ENCODE measurements around the gene FAM20C. TPM values are rescaled to one million over a fixed set of nuclear protein-coding genes. Genes with fewer than 3 reads are reported as not detected.

The FAM20C gene
- total and polyA plus RNA-seq, 9 donors, result 24.0 to 43.0 (median 37.2) TPM

GRCh38 chr7:166338-167060, 25.9 kb upstream of the FAM20C start:
- Histone ChIP-seq H3K9me3 (replicated peaks; ENCODE audit: control insufficient read depth, low read depth, low read length) (no peaks in the 10 kb centered on the region), H3K36me3 (ENCODE audit: control insufficient read depth, insufficient read depth, low read length) (no peaks in the 10 kb centered on the region), H3K4me1 (ENCODE audit: control insufficient read depth, insufficient read depth, low read length) (peaks cover 50% of the 10 kb centered on the region), H3K27me3 (ENCODE audit: control insufficient read depth, insufficient read depth, low read length) (peaks cover 5% of the 10 kb centered on the region), H3K27ac (ENCODE audit: low read length) (peak overlapping the region; percentile 17), H3K4me3 (ENCODE audit: low read length) (no peak overlapping the region)
- WGBS (ENCODE audit: insufficient coverage), result 54% methylated on average over 17 of the region's 18 CpGs
- peak; percentile 79 for DNase-seq

- H3K27ac ChIP-seq (ENCODE audit: low read length), result no peak overlapping the region
- no peak overlapping the region for H3K4me3 ChIP-seq (ENCODE audit: low read length)
- peaks cover 44% of the 10 kb centered on the region for H3K4me1 ChIP-seq (ENCODE audit: control insufficient read depth, insufficient read depth, low read length)
- no peak for DNase-seq
- H3K9me3 ChIP-seq (replicated peaks; ENCODE audit: control insufficient read depth, low read depth, low read length), result no peaks in the 10 kb centered on the region
- H3K27me3 ChIP-seq (ENCODE audit: control insufficient read depth, insufficient read depth, low read length), result peaks cover 5% of the 10 kb centered on the region
- H3K36me3 ChIP-seq (ENCODE audit: control insufficient read depth, insufficient read depth, low read length), result no peaks in the 10 kb centered on the region
- 51% methylated on average over 19 of the region's 25 CpGs for WGBS (ENCODE audit: insufficient coverage)
Observed at GRCh38 chr7:167090-167855, 25.1 kb upstream of the FAM20C start.

- Histone ChIP-seq H3K36me3 (ENCODE audit: control insufficient read depth, insufficient read depth, low read length) (no peaks in the 10 kb centered on the region), H3K27ac (ENCODE audit: low read length) (no peak overlapping the region), H3K4me1 (ENCODE audit: control insufficient read depth, insufficient read depth, low read length) (peaks cover 38% of the 10 kb centered on the region), H3K27me3 (ENCODE audit: control insufficient read depth, insufficient read depth, low read length) (peaks cover 5% of the 10 kb centered on the region), H3K4me3 (ENCODE audit: low read length) (no peak overlapping the region), H3K9me3 (replicated peaks; ENCODE audit: control insufficient read depth, low read depth, low read length) (no peaks in the 10 kb centered on the region)
- 84% methylated on average over 26 of the region's 31 CpGs for WGBS (ENCODE audit: insufficient coverage)
- no peak for DNase-seq
Observed at GRCh38 chr7:167976-168791, 24.2 kb upstream of the FAM20C start.

GRCh38 chr7:169276-170172, 22.8 kb upstream of the FAM20C start:
- H3K36me3 ChIP-seq (ENCODE audit: control insufficient read depth, insufficient read depth, low read length), result no peaks in the 10 kb centered on the region
- peaks cover 40% of the 10 kb centered on the region for H3K4me1 ChIP-seq (ENCODE audit: control insufficient read depth, insufficient read depth, low read length)
- H3K9me3 ChIP-seq (replicated peaks; ENCODE audit: control insufficient read depth, low read depth, low read length), result no peaks in the 10 kb centered on the region
- DNase-seq, result no peak
- peaks cover 2% of the 10 kb centered on the region for H3K27me3 ChIP-seq (ENCODE audit: control insufficient read depth, insufficient read depth, low read length)
- no peak overlapping the region for H3K4me3 ChIP-seq (ENCODE audit: low read length)
- H3K27ac ChIP-seq (ENCODE audit: low read length), result no peak overlapping the region
- WGBS (ENCODE audit: insufficient coverage), result 76% methylated on average over 24 of the region's 33 CpGs

- WGBS (ENCODE audit: insufficient coverage), result 94% methylated on average over 30 of the region's 31 CpGs
- no peak overlapping the region for H3K27ac ChIP-seq (ENCODE audit: low read length)
- DNase-seq, result no peak
- H3K9me3 ChIP-seq (replicated peaks; ENCODE audit: control insufficient read depth, low read depth, low read length), result no peaks in the 10 kb centered on the region
- H3K4me1 ChIP-seq (ENCODE audit: control insufficient read depth, insufficient read depth, low read length), result peaks cover 44% of the 10 kb centered on the region
- H3K27me3 ChIP-seq (ENCODE audit: control insufficient read depth, insufficient read depth, low read length), result peaks cover 2% of the 10 kb centered on the region
- no peak overlapping the region for H3K4me3 ChIP-seq (ENCODE audit: low read length)
- no peaks in the 10 kb centered on the region for H3K36me3 ChIP-seq (ENCODE audit: control insufficient read depth, insufficient read depth, low read length)
Observed at GRCh38 chr7:170551-171363, 21.6 kb upstream of the FAM20C start.

- Histone ChIP-seq H3K9me3 (replicated peaks; ENCODE audit: control insufficient read depth, low read depth, low read length) (no peaks in the 10 kb centered on the region), H3K4me1 (ENCODE audit: control insufficient read depth, insufficient read depth, low read length) (peaks cover 40% of the 10 kb centered on the region), H3K4me3 (ENCODE audit: low read length) (no peak overlapping the region), H3K27ac (ENCODE audit: low read length) (no peak overlapping the region), H3K36me3 (ENCODE audit: control insufficient read depth, insufficient read depth, low read length) (no peaks in the 10 kb centered on the region), H3K27me3 (ENCODE audit: control insufficient read depth, insufficient read depth, low read length) (peaks cover 2% of the 10 kb centered on the region)
- no peak for DNase-seq
- 79% methylated on average over 17 of the region's 27 CpGs for WGBS (ENCODE audit: insufficient coverage)
Observed at GRCh38 chr7:171364-171904, 20.9 kb upstream of the FAM20C start.

GRCh38 chr7:171912-172515, 20.4 kb upstream of the FAM20C start:
- Histone ChIP-seq H3K27ac (ENCODE audit: low read length) (no peak overlapping the region), H3K36me3 (ENCODE audit: control insufficient read depth, insufficient read depth, low read length) (no peaks in the 10 kb centered on the region), H3K27me3 (ENCODE audit: control insufficient read depth, insufficient read depth, low read length) (peaks cover 2% of the 10 kb centered on the region), H3K4me3 (ENCODE audit: low read length) (no peak overlapping the region), H3K9me3 (replicated peaks; ENCODE audit: control insufficient read depth, low read depth, low read length) (no peaks in the 10 kb centered on the region), H3K4me1 (ENCODE audit: control insufficient read depth, insufficient read depth, low read length) (peaks cover 34% of the 10 kb centered on the region)
- 81% methylated on average over 9 of the region's 16 CpGs for WGBS (ENCODE audit: insufficient coverage)
- DNase-seq, result no peak

GRCh38 chr7:173209-173918, 19.0 kb upstream of the FAM20C start:
- H3K27me3 ChIP-seq (ENCODE audit: control insufficient read depth, insufficient read depth, low read length), result peaks cover 2% of the 10 kb centered on the region
- DNase-seq, result no peak
- H3K4me3 ChIP-seq (ENCODE audit: low read length), result no peak overlapping the region
- no peaks in the 10 kb centered on the region for H3K36me3 ChIP-seq (ENCODE audit: control insufficient read depth, insufficient read depth, low read length)
- H3K27ac ChIP-seq (ENCODE audit: low read length), result no peak overlapping the region
- H3K9me3 ChIP-seq (replicated peaks; ENCODE audit: control insufficient read depth, low read depth, low read length), result no peaks in the 10 kb centered on the region
- peaks cover 26% of the 10 kb centered on the region for H3K4me1 ChIP-seq (ENCODE audit: control insufficient read depth, insufficient read depth, low read length)
- 43% methylated on average over 24 of the region's 29 CpGs for whole genome bisulfite sequencing (ENCODE audit: insufficient coverage)

Measured in muscle of leg (tissue), 11 donors.